Neuronal stem cell (in vitro differentiated cells): ENCODE measurements around the gene ZNF407.

ENCODE experiments used
- DNase-seq: peaks from one replicate; pipeline ENCODE4 v3.0.0-alpha.2; 2013; ENCODE audit warnings: low spot score
- H2AFZ ChIP-seq: one replicate; pipeline ENCODE4 v1.6.1; 2013; ENCODE audit warnings: mild to moderate bottlenecking, low read length, inconsistent platforms
- H2AK5ac ChIP-seq: 2 replicates; pipeline ENCODE4 v1.6.1; 2013; ENCODE audit warnings: low read depth, mild to moderate bottlenecking, inconsistent platforms, low read length, moderate library complexity, mixed read lengths
- H2BK120ac ChIP-seq: 2 replicates; pipeline ENCODE4 v1.6.1; 2013; ENCODE audit warnings: low read depth, mild to moderate bottlenecking, inconsistent platforms, low read length, moderate library complexity, mixed read lengths
- H2BK12ac ChIP-seq: one replicate; pipeline ENCODE4 v1.6.1; 2013; ENCODE audit warnings: low read length, inconsistent platforms
- H2BK15ac ChIP-seq: 2 replicates; pipeline ENCODE4 v1.6.1; 2013; ENCODE audit warnings: mild to moderate bottlenecking, low read length, inconsistent platforms, mixed read lengths
- H2BK5ac ChIP-seq: one replicate; pipeline ENCODE4 v1.6.1; 2013; ENCODE audit warnings: inconsistent platforms, mild to moderate bottlenecking, low read length, moderate library complexity
- H3K14ac ChIP-seq: one replicate; pipeline ENCODE4 v1.6.1; 2013; ENCODE audit warnings: low read length, inconsistent platforms
- H3K18ac ChIP-seq: 2 replicates; pipeline ENCODE4 v1.6.1; 2013; ENCODE audit warnings: low read length, inconsistent platforms
- H3K23ac ChIP-seq: 2 replicates; pipeline ENCODE4 v1.6.1; 2013; ENCODE audit warnings: low read depth, mild to moderate bottlenecking, mixed read lengths, low read length, inconsistent platforms; ENCODE audit not compliant: poor library complexity
- H3K27ac ChIP-seq: replicated peaks from 3 replicates; pipeline ENCODE4 v1.5.1; 2013; ENCODE audit warnings: low read length, inconsistent platforms
- H3K27me3 ChIP-seq, 3 experiments: 2 replicates each; pipeline ENCODE4 v1.6.1; 2013; ENCODE audit warnings: low read length in 3 of 3, mild to moderate bottlenecking in 2 of 3, inconsistent platforms in 1 of 3, low read depth in 1 of 3, mixed read lengths in 1 of 3, moderate library complexity in 1 of 3; ENCODE audit not compliant: control insufficient read depth in 3 of 3, insufficient read depth in 3 of 3
- H3K36me3 ChIP-seq, 2 donors: replicated peaks in 1 of 2; 2 replicates each; pipeline ENCODE4 v1.6.1; 2013; ENCODE audit warnings: low read length in 2 of 2; ENCODE audit not compliant: control insufficient read depth in 2 of 2, insufficient read depth in 2 of 2
- H3K4ac ChIP-seq: 2 replicates; pipeline ENCODE4 v1.6.1; 2013; ENCODE audit warnings: inconsistent platforms, mild to moderate bottlenecking, low read length, moderate library complexity
- H3K4me1 ChIP-seq, 2 donors: 1 replicate in 1 of 2; 2 replicates in 1 of 2; pipeline ENCODE4 v1.6.1; 2013; ENCODE audit warnings: low read length in 2 of 2, low read depth in 1 of 2; ENCODE audit not compliant: control insufficient read depth in 2 of 2, insufficient read depth in 1 of 2
- H3K4me2 ChIP-seq: one replicate; pipeline ENCODE4 v1.6.1; 2013; ENCODE audit warnings: mild to moderate bottlenecking, low read length, inconsistent platforms; ENCODE audit not compliant: insufficient read depth, poor library complexity, severe bottlenecking
- H3K4me3 ChIP-seq, 2 donors: 2 replicates each; pipeline ENCODE4 v1.5.1; 2013; ENCODE audit warnings: low read length in 2 of 2, mild to moderate bottlenecking in 2 of 2, inconsistent platforms in 1 of 2, moderate library complexity in 1 of 2
- H3K79me1 ChIP-seq: one replicate; pipeline ENCODE4 v1.6.1; 2013; ENCODE audit warnings: low read depth, mild to moderate bottlenecking, inconsistent platforms, low read length, moderate library complexity
- H3K9ac ChIP-seq: one replicate; pipeline ENCODE4 v1.6.1; 2013; ENCODE audit warnings: mild to moderate bottlenecking, low read depth, low read length, inconsistent platforms; ENCODE audit not compliant: poor library complexity
- H3K9me3 ChIP-seq, 2 donors: replicated peaks in 1 of 2; 2 replicates each; pipeline versions ENCODE3 to v1.6.1; 2013; ENCODE audit warnings: low read length in 2 of 2, mild to moderate bottlenecking in 2 of 2, inconsistent platforms in 1 of 2, low read depth in 1 of 2, mixed read lengths in 1 of 2, moderate library complexity in 1 of 2; ENCODE audit not compliant: control insufficient read depth in 2 of 2, insufficient read depth in 1 of 2
- H4K8ac ChIP-seq: one replicate; pipeline ENCODE4 v1.6.1; 2013; ENCODE audit warnings: low read depth, mild to moderate bottlenecking, inconsistent platforms, low read length, moderate library complexity
- H4K91ac ChIP-seq: one replicate; pipeline ENCODE4 v1.6.1; 2013; ENCODE audit warnings: low read length, low read depth, mild to moderate bottlenecking, inconsistent platforms; ENCODE audit not compliant: poor library complexity
- WGBS, 2 donors: extraction: QIAGEN DNeasy Blood & Tissue Kit; methylation state at CpG; one replicate each; pipeline ENCODE4 v1.1.7; 2013; ENCODE audit warnings: missing lambda C conversion rate in 2 of 2, mixed read lengths in 1 of 2; ENCODE audit not compliant: insufficient read length in 2 of 2, insufficient replicate concordance in 1 of 2; ENCODE audit errors: extremely low coverage in 2 of 2; 5-methylcytosine and 5-hydroxymethylcytosine counted together

Gene ZNF407

GRCh38 chr18:74902147-74902455 is 304.4 kb downstream of the ZNF407 start:
- no peaks in the 10 kb centered on the region for H3K36me3 ChIP-seq
- no peak overlapping the region for H4K91ac ChIP-seq
- no peak overlapping the region for H3K27ac ChIP-seq
- H3K4me3 ChIP-seq: no peak overlapping the region
- H4K8ac ChIP-seq: no peak overlapping the region
- no peaks in the 10 kb centered on the region for H3K79me1 ChIP-seq
- no peak overlapping the region for H3K18ac ChIP-seq
- no peaks in the 10 kb centered on the region for H3K9me3 ChIP-seq
- H3K4me1 ChIP-seq: peaks cover 0 to 2% of the 10 kb centered on the region in 2 donors
- H3K4ac ChIP-seq: no peak overlapping the region
- no peak overlapping the region for H2AK5ac ChIP-seq
- no peak overlapping the region for H3K9ac ChIP-seq
- no CpG with 5 or more reads among the region's 13 CpGs for WGBS, 2 donors
- no peak overlapping the region for H2AFZ ChIP-seq
- H2BK15ac ChIP-seq: no peak overlapping the region
- H2BK5ac ChIP-seq: no peak overlapping the region
- no peak for DNase-seq
- H2BK120ac ChIP-seq: no peak overlapping the region
- H3K4me2 ChIP-seq: no peak overlapping the region
- no peaks in the 10 kb centered on the region for H3K27me3 ChIP-seq
- no peak overlapping the region for H2BK12ac ChIP-seq
- H3K23ac ChIP-seq: no peak overlapping the region
- no peak overlapping the region for H3K14ac ChIP-seq

GRCh38 chr18:74905247-74905646 is 307.6 kb downstream of the ZNF407 start:
- Histone ChIP-seq H3K4ac (no peak overlapping the region), H3K27ac (no peak overlapping the region), H2AFZ (no peak overlapping the region), H2AK5ac (no peak overlapping the region), H4K91ac (no peak overlapping the region), H3K4me2 (no peak overlapping the region), H4K8ac (no peak overlapping the region), H3K23ac (no peak overlapping the region), H3K27me3 (no peaks in the 10 kb centered on the region), H3K4me1 (no peaks in the 10 kb centered on the region), H2BK12ac (no peak overlapping the region), H2BK120ac (no peak overlapping the region), H3K14ac (no peak overlapping the region), H3K18ac (no peak overlapping the region), H3K79me1 (no peaks in the 10 kb centered on the region), H3K9ac (no peak overlapping the region), H3K36me3 (no peaks in the 10 kb centered on the region), H3K9me3 (no peaks in the 10 kb centered on the region), H2BK5ac (no peak overlapping the region), H3K4me3 (no peak overlapping the region), H2BK15ac (no peak overlapping the region)
- no peak for DNase-seq
- no CpG with 5 or more reads among the region's 15 CpGs for WGBS, 2 donors

GRCh38 chr18:74906184-74906583 is 308.5 kb downstream of the ZNF407 start:
- Histone ChIP-seq H3K23ac (no peak overlapping the region), H4K8ac (no peak overlapping the region), H3K4me1 (no peaks in the 10 kb centered on the region), H2BK120ac (no peak overlapping the region), H2BK5ac (no peak overlapping the region), H4K91ac (no peak overlapping the region), H3K14ac (no peak overlapping the region), H3K27me3 (no peaks in the 10 kb centered on the region), H2BK12ac (no peak overlapping the region), H3K9me3 (no peaks in the 10 kb centered on the region), H2AK5ac (no peak overlapping the region), H2AFZ (no peak overlapping the region), H3K27ac (no peak overlapping the region), H3K4me3 (no peak overlapping the region), H3K4ac (no peak overlapping the region), H3K4me2 (no peak overlapping the region), H2BK15ac (no peak overlapping the region), H3K36me3 (no peaks in the 10 kb centered on the region), H3K18ac (no peak overlapping the region), H3K79me1 (no peaks in the 10 kb centered on the region), H3K9ac (no peak overlapping the region)
- WGBS, 2 donors: no CpG with 5 or more reads among the region's 2 CpGs
- DNase-seq: no peak

DNA sequence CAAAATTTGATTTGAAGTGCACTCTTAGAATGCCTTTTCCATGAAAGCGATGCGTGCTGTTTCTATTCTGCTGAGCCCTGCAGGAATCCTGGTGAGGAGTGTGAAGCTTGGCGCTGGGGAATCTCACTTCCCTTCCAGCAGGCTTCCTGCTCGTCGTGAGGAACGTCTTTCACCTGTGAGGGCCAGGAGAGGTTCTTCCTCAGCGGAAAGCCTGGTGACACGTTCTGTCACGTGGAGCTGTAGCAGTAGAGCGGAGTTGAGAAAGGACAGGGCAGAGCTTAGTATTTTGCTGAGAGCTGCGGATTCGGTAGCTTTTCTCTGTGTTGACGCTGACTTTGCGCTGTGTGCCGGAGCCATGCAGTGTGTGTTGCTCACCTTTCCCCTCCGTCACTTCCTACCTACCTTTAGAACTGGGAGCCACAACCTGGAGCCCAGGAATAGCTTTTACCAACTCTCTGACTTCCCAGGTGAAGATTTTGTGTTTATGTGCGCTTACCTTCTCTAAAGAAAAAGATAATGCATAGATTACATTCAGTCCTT is 316.5 kb downstream of the ZNF407 start:
- H3K36me3 ChIP-seq: no peaks in the 10 kb centered on the region
- H3K27ac ChIP-seq: no peak overlapping the region
- H2BK15ac ChIP-seq: no peak overlapping the region
- no peak overlapping the region for H3K4me3 ChIP-seq
- H3K9ac ChIP-seq: no peak overlapping the region
- H2BK12ac ChIP-seq: no peak overlapping the region
- H3K14ac ChIP-seq: no peak overlapping the region
- no peak overlapping the region for H3K4ac ChIP-seq
- no peak overlapping the region for H4K91ac ChIP-seq
- H3K9me3 ChIP-seq: no peaks in the 10 kb centered on the region
- no peak overlapping the region for H2BK120ac ChIP-seq
- H3K4me1 ChIP-seq: no peaks in the 10 kb centered on the region
- no peaks in the 10 kb centered on the region for H3K27me3 ChIP-seq
- H2AK5ac ChIP-seq: no peak overlapping the region
- H3K23ac ChIP-seq: no peak overlapping the region
- no peak overlapping the region for H2BK5ac ChIP-seq
- no peaks in the 10 kb centered on the region for H3K79me1 ChIP-seq
- H4K8ac ChIP-seq: no peak overlapping the region
- no peak overlapping the region for H3K18ac ChIP-seq
- H2AFZ ChIP-seq: no peak overlapping the region
- H3K4me2 ChIP-seq: no peak overlapping the region
- no peak for DNase-seq
- WGBS, 2 donors: no CpG with 5 or more reads among the region's 17 CpGs
